Activated naive CD8-positive, alpha-beta T cell (primary cell): ENCODE results near the gene PALLD.

ENCODE experiments used
- H3K27ac Mint-ChIP-seq: one replicate; pipeline ENCODE4 v1.8.0; 2021; ENCODE audit warnings: mixed read lengths
- H3K27me3 Mint-ChIP-seq: one replicate; pipeline ENCODE4 v1.8.0; 2021; ENCODE audit warnings: mixed read lengths
- H3K36me3 Mint-ChIP-seq: one replicate; pipeline ENCODE4 v1.8.0; 2021; ENCODE audit warnings: mixed read lengths
- H3K4me1 Mint-ChIP-seq: one replicate; pipeline ENCODE4 v1.8.0; 2021; ENCODE audit warnings: low read depth, mixed read lengths
- H3K4me3 Mint-ChIP-seq: one replicate; pipeline ENCODE4 v1.8.0; 2021; ENCODE audit warnings: mild to moderate bottlenecking, mixed read lengths
- H3K9me3 Mint-ChIP-seq: one replicate; pipeline ENCODE4 v1.8.0; 2021; ENCODE audit warnings: low read depth, mixed read lengths

Gene PALLD

GRCh38 chr4:168654104-168654847 is 157.4 kb downstream of the PALLD start:
- peaks cover 1% of the 10 kb centered on the region for H3K4me1 Mint-ChIP-seq
- H3K9me3 Mint-ChIP-seq = no peaks in the 10 kb centered on the region
- H3K27me3 Mint-ChIP-seq = peaks cover 20% of the 10 kb centered on the region
- H3K27ac Mint-ChIP-seq = no peak overlapping the region
- H3K36me3 Mint-ChIP-seq = no peaks in the 10 kb centered on the region
- H3K4me3 Mint-ChIP-seq = no peak overlapping the region

- Mint-ChIP-seq H3K4me1 (peaks cover 1% of the 10 kb centered on the region), H3K27ac (no peak overlapping the region), H3K36me3 (no peaks in the 10 kb centered on the region), H3K27me3 (peaks cover 20% of the 10 kb centered on the region), H3K4me3 (no peak overlapping the region), H3K9me3 (no peaks in the 10 kb centered on the region)
These were observed 158.0 kb downstream of the PALLD start for GRCh38 chr4:168654848-168655174.

- H3K27me3 Mint-ChIP-seq = peaks cover 20% of the 10 kb centered on the region
- peaks cover 1% of the 10 kb centered on the region for H3K4me1 Mint-ChIP-seq
- no peaks in the 10 kb centered on the region for H3K9me3 Mint-ChIP-seq
- H3K4me3 Mint-ChIP-seq = no peak overlapping the region
- H3K27ac Mint-ChIP-seq = no peak overlapping the region
- H3K36me3 Mint-ChIP-seq = no peaks in the 10 kb centered on the region
These were observed 158.3 kb downstream of the PALLD start for GRCh38 chr4:168655182-168655581.

GRCh38 chr4:168656055-168656660 is 159.3 kb downstream of the PALLD start:
- Mint-ChIP-seq H3K27me3 (peaks cover 16% of the 10 kb centered on the region), H3K9me3 (no peaks in the 10 kb centered on the region), H3K4me1 (peaks cover 1% of the 10 kb centered on the region), H3K27ac (no peak overlapping the region), H3K4me3 (no peak overlapping the region), H3K36me3 (no peaks in the 10 kb centered on the region)

- Mint-ChIP-seq H3K9me3 (no peaks in the 10 kb centered on the region), H3K4me3 (no peak overlapping the region), H3K4me1 (peaks cover 1% of the 10 kb centered on the region), H3K27me3 (peaks cover 16% of the 10 kb centered on the region), H3K36me3 (no peaks in the 10 kb centered on the region), H3K27ac (no peak overlapping the region)
These were observed 160.2 kb downstream of the PALLD start for GRCh38 chr4:168656946-168657473.

GRCh38 chr4:168658751-168659150 is 161.9 kb downstream of the PALLD start:
- Mint-ChIP-seq H3K27ac (no peak overlapping the region), H3K4me3 (no peak overlapping the region), H3K4me1 (peaks cover 1% of the 10 kb centered on the region), H3K9me3 (no peaks in the 10 kb centered on the region), H3K27me3 (peaks cover 16% of the 10 kb centered on the region), H3K36me3 (no peaks in the 10 kb centered on the region)

- Mint-ChIP-seq H3K4me1 (peaks cover 1% of the 10 kb centered on the region), H3K27ac (no peak overlapping the region), H3K9me3 (no peaks in the 10 kb centered on the region), H3K36me3 (no peaks in the 10 kb centered on the region), H3K4me3 (no peak overlapping the region), H3K27me3 (peaks cover 12% of the 10 kb centered on the region)
These were observed 163.1 kb downstream of the PALLD start for GRCh38 chr4:168659741-168660465.

DNA sequence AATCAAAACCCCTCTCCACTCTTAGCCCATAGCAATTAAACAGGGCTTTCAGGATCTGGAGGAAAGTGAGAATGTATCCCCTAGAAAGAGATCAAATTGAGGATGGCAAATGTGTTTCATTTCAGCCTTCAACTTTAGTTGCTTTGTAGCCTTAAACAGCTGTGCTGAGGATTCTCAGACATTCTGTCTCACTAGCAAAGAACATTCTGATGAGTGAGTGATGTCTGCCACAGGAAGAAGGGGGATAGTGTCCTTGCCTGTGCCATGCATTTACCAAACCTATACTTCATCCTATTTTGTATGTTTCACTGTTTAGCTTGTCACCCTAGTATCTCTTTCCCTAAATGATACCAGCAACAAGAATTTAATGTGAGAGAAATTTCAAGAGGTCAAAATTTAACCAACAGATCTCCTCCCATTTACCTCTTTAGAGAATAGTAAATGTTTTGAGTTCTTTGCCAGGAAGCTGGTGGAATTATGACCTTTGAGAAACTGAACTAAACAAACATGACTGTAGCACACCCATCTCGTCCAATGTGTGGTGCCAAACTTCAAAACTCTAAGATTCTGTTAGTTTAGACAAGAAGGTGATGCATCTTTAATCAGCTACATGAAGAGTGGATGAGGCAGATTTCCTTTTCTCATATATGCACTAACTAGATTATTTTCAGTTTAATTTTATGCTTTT is 165.6 kb downstream of the PALLD start:
- H3K27ac Mint-ChIP-seq = no peak overlapping the region
- H3K9me3 Mint-ChIP-seq = no peaks in the 10 kb centered on the region
- no peaks in the 10 kb centered on the region for H3K27me3 Mint-ChIP-seq
- H3K36me3 Mint-ChIP-seq = no peaks in the 10 kb centered on the region
- H3K4me1 Mint-ChIP-seq = no peaks in the 10 kb centered on the region
- no peak overlapping the region for H3K4me3 Mint-ChIP-seq

GRCh38 chr4:168664242-168664891 is 167.5 kb downstream of the PALLD start:
- Mint-ChIP-seq H3K4me1 (no peaks in the 10 kb centered on the region), H3K27ac (no peak overlapping the region), H3K9me3 (no peaks in the 10 kb centered on the region), H3K4me3 (no peak overlapping the region), H3K36me3 (no peaks in the 10 kb centered on the region), H3K27me3 (no peaks in the 10 kb centered on the region)

- Mint-ChIP-seq H3K4me1 (no peaks in the 10 kb centered on the region), H3K36me3 (no peaks in the 10 kb centered on the region), H3K27ac (no peak overlapping the region), H3K27me3 (no peaks in the 10 kb centered on the region), H3K4me3 (no peak overlapping the region), H3K9me3 (no peaks in the 10 kb centered on the region)
These were observed 169.7 kb downstream of the PALLD start for GRCh38 chr4:168666531-168666930.

DNA sequence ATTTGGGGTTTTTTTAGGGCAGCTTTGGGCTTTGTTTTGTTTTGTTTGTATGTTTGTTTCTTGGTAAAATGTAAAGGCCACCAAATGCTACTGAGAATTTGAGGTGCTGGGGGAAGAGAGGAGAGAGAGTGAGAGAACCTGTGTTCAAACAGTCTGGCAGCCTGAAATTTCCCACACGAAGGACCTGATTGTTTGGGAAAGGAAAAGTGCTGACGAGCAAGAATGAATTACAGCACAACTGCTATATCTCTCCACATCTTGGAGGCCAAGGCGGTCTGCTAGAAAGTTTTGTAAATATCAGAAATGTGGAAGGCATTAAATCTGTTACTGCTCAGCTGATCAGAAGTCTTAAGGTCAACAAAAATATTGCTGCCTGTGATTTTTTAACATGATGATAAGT is 170.5 kb downstream of the PALLD start:
- Mint-ChIP-seq H3K27ac (no peak overlapping the region), H3K4me1 (no peaks in the 10 kb centered on the region), H3K27me3 (no peaks in the 10 kb centered on the region), H3K9me3 (no peaks in the 10 kb centered on the region), H3K36me3 (no peaks in the 10 kb centered on the region), H3K4me3 (no peak overlapping the region)

DNA sequence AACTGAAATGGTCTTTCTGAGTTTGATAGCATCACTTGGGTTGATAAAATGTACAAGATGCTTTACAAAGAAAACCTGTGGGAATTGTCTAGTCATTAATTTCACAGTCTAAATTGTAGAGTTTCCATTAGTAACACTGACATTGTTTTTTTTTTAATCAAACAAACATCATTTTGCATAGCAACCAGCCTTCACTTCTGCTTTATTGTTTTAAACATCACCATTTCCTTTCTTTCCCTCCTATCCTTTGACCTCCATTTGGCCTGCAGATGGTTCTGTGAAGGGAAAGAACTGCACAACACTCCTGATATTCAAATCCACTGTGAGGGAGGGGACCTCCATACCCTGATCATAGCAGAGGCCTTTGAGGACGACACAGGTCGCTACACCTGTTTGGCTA is 171.1 kb downstream of the PALLD start:
- Mint-ChIP-seq H3K4me3 (no peak overlapping the region), H3K9me3 (no peaks in the 10 kb centered on the region), H3K27me3 (no peaks in the 10 kb centered on the region), H3K4me1 (no peaks in the 10 kb centered on the region), H3K27ac (no peak overlapping the region), H3K36me3 (no peaks in the 10 kb centered on the region)

DNA sequence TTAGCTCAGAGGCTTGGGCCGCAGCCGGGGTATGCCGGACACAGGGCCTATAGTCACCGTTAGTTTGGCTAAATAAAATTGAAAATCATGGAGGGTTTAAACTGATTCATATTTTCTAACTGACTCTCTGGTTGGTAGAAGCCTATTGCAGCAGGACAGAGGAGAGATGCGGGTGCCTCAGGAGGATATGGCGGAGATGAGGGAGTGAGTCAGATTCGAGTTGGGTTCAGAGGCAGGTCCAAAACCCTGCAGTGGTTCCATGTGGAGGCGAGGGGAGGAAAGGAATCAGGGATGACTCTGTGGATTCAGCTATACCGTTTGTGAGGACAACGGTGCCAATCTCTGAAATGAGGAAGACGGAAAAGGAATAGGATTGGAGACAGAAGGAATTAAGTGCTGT is 176.6 kb downstream of the PALLD start:
- Mint-ChIP-seq H3K4me1 (no peaks in the 10 kb centered on the region), H3K27ac (no peak overlapping the region), H3K4me3 (no peak overlapping the region), H3K9me3 (no peaks in the 10 kb centered on the region), H3K36me3 (no peaks in the 10 kb centered on the region), H3K27me3 (peaks cover 3% of the 10 kb centered on the region)

DNA sequence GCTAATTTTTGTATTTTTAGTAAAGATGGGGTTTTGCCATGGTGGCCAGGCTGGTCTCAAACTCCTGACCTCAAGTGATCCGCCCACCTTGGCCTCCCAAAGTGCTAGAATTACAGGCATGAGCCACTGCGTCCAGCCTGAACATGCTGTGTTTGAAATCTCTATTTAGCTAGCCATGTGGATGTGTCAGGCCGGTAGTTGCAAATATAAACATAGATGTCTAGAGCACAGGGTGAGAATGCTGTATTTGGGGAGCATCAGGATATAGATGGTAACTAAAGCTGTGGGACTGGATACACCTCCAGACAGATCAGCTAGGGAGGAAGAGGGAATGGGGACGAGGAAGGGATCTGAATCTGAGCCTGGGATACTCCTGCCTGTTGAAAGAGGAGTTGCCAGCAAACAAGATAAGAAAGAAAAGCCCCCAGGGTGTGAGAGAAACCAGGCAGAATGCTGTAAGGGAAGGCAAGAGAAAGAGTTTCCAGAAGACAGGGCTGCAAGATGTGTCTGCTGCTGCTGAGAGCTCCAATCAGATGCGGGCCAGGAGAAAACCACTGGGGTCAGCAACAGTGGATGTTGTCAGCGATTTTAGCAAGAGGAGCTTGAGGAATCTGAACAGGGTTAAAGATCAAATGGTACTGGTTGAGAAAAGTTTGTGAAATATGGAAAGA is 177.4 kb downstream of the PALLD start:
- H3K4me1 Mint-ChIP-seq = no peaks in the 10 kb centered on the region
- H3K27ac Mint-ChIP-seq = no peak overlapping the region
- no peaks in the 10 kb centered on the region for H3K9me3 Mint-ChIP-seq
- H3K36me3 Mint-ChIP-seq = no peaks in the 10 kb centered on the region
- H3K4me3 Mint-ChIP-seq = no peak overlapping the region
- peaks cover 3% of the 10 kb centered on the region for H3K27me3 Mint-ChIP-seq
